Vagina (tissue), 2 donors: Measurements from ENCODE around the gene PSMG2.

Source experiments
- CTCF ChIP-seq, 3 experiments: fragments of 450-650 bp in 2 of 3; fragments of 200-600 bp in 1 of 3; sonication (generic) in 1 of 3; IDR thresholded peaks; one replicate each; pipeline ENCODE4 v1.5.1; 2017 to 2019; ENCODE audit warnings: antibody characterized with exemption in 3 of 3, mild to moderate bottlenecking in 2 of 3, moderate library complexity in 2 of 3
- POLR2A ChIP-seq, 2 donors: fragments of 450-650 bp; IDR thresholded peaks; one replicate each; pipeline ENCODE4 v1.6.1; 2017; ENCODE audit warnings: antibody characterized with exemption in 2 of 2, mild to moderate bottlenecking in 2 of 2, moderate library complexity in 2 of 2
- POLR2AphosphoS5 ChIP-seq, 2 donors: sonication (generic); formaldehyde crosslinking; IDR thresholded peaks; one replicate each; pipeline ENCODE4 v1.9.0; 2017; ENCODE audit warnings: antibody characterized with exemption in 2 of 2, mild to moderate bottlenecking in 2 of 2, low read depth in 1 of 2; ENCODE audit not compliant: insufficient read depth in 1 of 2

GRCh38 chr18:12754511-12754910 is 51.7 kb downstream of the PSMG2 start:
- TF ChIP-seq CTCF (IDR thresholded peaks at IDR 0.05) (no peak), POLR2A (IDR thresholded peaks at IDR 0.05) (no peak), POLR2AphosphoS5 (IDR thresholded peaks at IDR 0.05; ENCODE audit: insufficient read depth in 1 of 2, low read depth in 1 of 2) (no peak)
